GM18867 (cell line): ENCODE data around the gene SLC6A6.

ENCODE experiments used
- ATAC-seq: cut with Tn5 transposase; IDR thresholded peaks from one replicate; pipeline ENCODE4 v1.9.1; 2021; ENCODE audit warnings: mild to moderate bottlenecking, moderate library complexity; ENCODE audit not compliant: unreplicated experiment

The SLC6A6 gene

GRCh38 chr3:14536055-14536815 is 133.8 kb downstream of the SLC6A6 start:
- no peak for ATAC-seq

GRCh38 chr3:14536837-14537589 is 134.6 kb downstream of the SLC6A6 start:
- ATAC-seq = no peak

- no peak for ATAC-seq
Measured at GRCh38 chr3:14537590-14538450, 135.4 kb downstream of the SLC6A6 start.

- no peak for ATAC-seq
Measured at GRCh38 chr3:14538451-14539088, 136.2 kb downstream of the SLC6A6 start.
